Lung (tissue), 12 donors: ENCODE data around the gene BIN2. TPM values are rescaled to one million over a fixed set of nuclear protein-coding genes. Genes with fewer than 3 reads are reported as not detected.

Source experiments
- ATAC-seq: fragments of 200-7000 bp; cut with Tn5 transposase; one replicate; pipeline ENCODE4 v1.9.1; 2020; ENCODE audit warnings: moderate number of reproducible peaks; ENCODE audit not compliant: insufficient read depth, low FRiP score
- DNase-seq, 3 donors: peaks; one replicate each; pipeline ENCODE4 v3.0.0-alpha.2; 2013 to 2017
- H3K27ac ChIP-seq, 2 donors: one replicate each; pipeline ENCODE4 v1.5.1; 2013; ENCODE audit warnings: mild to moderate bottlenecking in 2 of 2, moderate library complexity in 2 of 2, control low read depth in 1 of 2, inconsistent platforms in 1 of 2, low read depth in 1 of 2, low read length in 1 of 2
- H3K27me3 ChIP-seq, 3 donors: one replicate each; pipeline ENCODE4 v1.5.1; 2013; ENCODE audit warnings: low read length in 2 of 3; ENCODE audit not compliant: control insufficient read depth in 3 of 3, insufficient read depth in 3 of 3
- H3K36me3 ChIP-seq, 4 donors: one replicate each; pipeline ENCODE4 v1.5.1; 2013; ENCODE audit warnings: low read length in 4 of 4, mild to moderate bottlenecking in 1 of 4, moderate library complexity in 1 of 4; ENCODE audit not compliant: control insufficient read depth in 4 of 4, insufficient read depth in 4 of 4
- H3K4me1 ChIP-seq, 5 donors: one replicate each; pipeline ENCODE4 v1.5.1; 2013; ENCODE audit warnings: low read length in 5 of 5, mild to moderate bottlenecking in 2 of 5, moderate library complexity in 1 of 5; ENCODE audit not compliant: control insufficient read depth in 5 of 5, insufficient read depth in 5 of 5
- H3K4me3 ChIP-seq: one replicate; pipeline ENCODE4 v1.5.1; 2013; ENCODE audit warnings: mild to moderate bottlenecking, control low read depth, moderate library complexity
- H3K9ac ChIP-seq, 2 donors: one replicate each; pipeline ENCODE4 v1.5.1; 2013; ENCODE audit warnings: low read length in 2 of 2, control low read depth in 1 of 2; ENCODE audit not compliant: insufficient read depth in 1 of 2
- H3K9me3 ChIP-seq, 4 donors: one replicate each; pipeline ENCODE4 v1.5.1; 2013; ENCODE audit warnings: low read length in 3 of 4, mild to moderate bottlenecking in 1 of 4, moderate library complexity in 1 of 4; ENCODE audit not compliant: control insufficient read depth in 4 of 4, insufficient read depth in 3 of 4
- WGBS, 2 donors: extraction: QIAGEN DNeasy Blood & Tissue Kit; methylation state at CpG; one replicate each; pipeline ENCODE4 v1.1.7; 2013; 5-methylcytosine and 5-hydroxymethylcytosine counted together
- polyA plus RNA-seq, 2 donors: library from polyadenylated mRNA; stranded (reverse); fragments of 200-250 nt; gene quantifications; one replicate each; pipeline ENCODE4 v1.2.1, GENCODE V29; 2013
- total RNA-seq, 2 donors: library from RNA; depleted of rRNA in 1 of 2; stranded (reverse); fragments of >200 nt in 1 of 2; gene quantifications; one replicate each; pipeline ENCODE4 v1.2.1, GENCODE V29; 2014 to 2021
- TF ChIP-seq, protein P1 (sequence below): IDR thresholded peaks from 2 replicates; pipeline ENCODE4 v1.5.1; 2012; ENCODE audit warnings: mild to moderate bottlenecking; ENCODE audit errors: control extremely low read depth, extremely low read depth
- donor health status: control.
- donor health status: control.
- donor health status: Bipolar disorder and iron deficiency.
- donor health status: healthy.
- donor health status: DM: yes; HTN: yes; CAD: no.

Gene BIN2
- total and polyA plus RNA-seq, 4 donors, result 12.0 to 54.5 (median 18.1) TPM

DNA sequence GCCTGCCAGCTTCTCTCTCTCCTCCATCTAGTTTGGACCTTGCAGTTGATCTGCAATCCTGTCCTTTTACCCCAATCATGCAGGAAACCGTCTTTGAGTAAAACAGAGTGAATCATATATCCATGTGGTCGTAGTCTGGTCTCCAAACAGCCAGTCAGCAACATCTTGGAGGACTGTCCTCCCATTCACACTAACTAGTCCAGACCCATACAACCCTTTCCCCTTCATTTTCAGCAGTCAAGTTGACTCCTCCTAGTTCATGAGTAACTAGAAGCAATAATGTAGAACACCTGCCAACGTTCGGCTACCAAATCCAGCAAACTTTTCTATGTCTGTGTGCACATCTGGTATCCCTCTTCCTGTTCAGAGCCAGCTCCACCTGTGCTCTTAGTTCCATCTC is 10.8 kb upstream of the BIN2 start:
- no peak overlapping the region for H3K9ac ChIP-seq
- H3K27me3 ChIP-seq, result no peaks in the 10 kb centered on the region
- ATAC-seq (no peak), DNase-seq (no peak)
- WGBS, 2 donors, result 64 to 69% methylated on average over 4 of the region's 4 CpGs
- no peaks in the 10 kb centered on the region for H3K9me3 ChIP-seq
- H3K36me3 ChIP-seq, result no peaks in the 10 kb centered on the region
- TF ChIP-seq, protein P1, sequence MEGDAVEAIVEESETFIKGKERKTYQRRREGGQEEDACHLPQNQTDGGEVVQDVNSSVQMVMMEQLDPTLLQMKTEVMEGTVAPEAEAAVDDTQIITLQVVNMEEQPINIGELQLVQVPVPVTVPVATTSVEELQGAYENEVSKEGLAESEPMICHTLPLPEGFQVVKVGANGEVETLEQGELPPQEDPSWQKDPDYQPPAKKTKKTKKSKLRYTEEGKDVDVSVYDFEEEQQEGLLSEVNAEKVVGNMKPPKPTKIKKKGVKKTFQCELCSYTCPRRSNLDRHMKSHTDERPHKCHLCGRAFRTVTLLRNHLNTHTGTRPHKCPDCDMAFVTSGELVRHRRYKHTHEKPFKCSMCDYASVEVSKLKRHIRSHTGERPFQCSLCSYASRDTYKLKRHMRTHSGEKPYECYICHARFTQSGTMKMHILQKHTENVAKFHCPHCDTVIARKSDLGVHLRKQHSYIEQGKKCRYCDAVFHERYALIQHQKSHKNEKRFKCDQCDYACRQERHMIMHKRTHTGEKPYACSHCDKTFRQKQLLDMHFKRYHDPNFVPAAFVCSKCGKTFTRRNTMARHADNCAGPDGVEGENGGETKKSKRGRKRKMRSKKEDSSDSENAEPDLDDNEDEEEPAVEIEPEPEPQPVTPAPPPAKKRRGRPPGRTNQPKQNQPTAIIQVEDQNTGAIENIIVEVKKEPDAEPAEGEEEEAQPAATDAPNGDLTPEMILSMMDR, result no peak
- no peaks in the 10 kb centered on the region for H3K4me1 ChIP-seq
- H3K4me3 ChIP-seq, result no peak overlapping the region
- no peak overlapping the region for H3K27ac ChIP-seq

DNA sequence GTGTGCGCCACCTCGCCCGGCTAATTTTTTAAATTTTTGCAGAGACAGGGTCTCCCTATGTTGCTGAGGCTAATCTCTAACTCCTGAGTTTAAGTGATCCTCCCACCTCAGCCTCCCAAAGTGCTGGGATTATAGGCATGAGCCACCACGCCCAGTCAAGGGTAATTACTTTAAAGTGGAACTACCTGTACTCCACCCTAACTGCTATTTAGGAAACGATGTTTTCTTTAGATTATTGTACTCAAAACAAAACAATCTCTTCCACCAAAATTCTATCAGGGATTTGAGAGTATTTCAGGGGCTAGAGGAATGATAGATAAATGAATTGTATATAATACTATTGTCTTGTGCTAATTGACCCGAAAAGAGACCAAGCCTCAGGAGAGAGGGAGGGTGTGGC is 9.6 kb upstream of the BIN2 start:
- Histone ChIP-seq H3K36me3 (no peaks in the 10 kb centered on the region), H3K9me3 (no peaks in the 10 kb centered on the region), H3K9ac (no peak overlapping the region), H3K27me3 (no peaks in the 10 kb centered on the region), H3K4me1 (peaks cover 0 to 1% (median 0%) of the 10 kb centered on the region in 5 donors), H3K4me3 (no peak overlapping the region), H3K27ac (no peak overlapping the region)
- DNase-seq (no peak), ATAC-seq (no peak)
- TF ChIP-seq, protein P1, result no peak
- WGBS, 2 donors, result 73 to 75% methylated on average over 6 of the region's 6 CpGs

DNA sequence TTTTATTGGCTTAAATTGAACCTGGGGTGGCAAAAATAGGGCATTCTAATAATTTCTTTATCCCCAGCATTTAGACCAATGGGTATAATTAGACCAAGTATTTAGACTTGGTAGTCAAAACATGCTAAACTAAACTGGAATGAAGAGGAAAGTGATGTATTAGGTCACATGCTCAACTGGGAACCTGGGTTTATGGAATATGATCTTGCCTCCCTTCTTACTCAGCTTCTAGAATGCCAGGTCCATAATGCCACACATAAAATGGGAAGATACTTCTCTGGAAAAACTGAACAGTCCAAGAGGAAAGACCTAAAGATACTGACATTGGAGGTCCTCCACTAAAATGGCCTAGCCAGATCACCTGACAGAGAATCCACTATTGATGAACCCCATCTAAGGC is 6.2 kb upstream of the BIN2 start:
- no peak for DNase-seq
- Histone ChIP-seq H3K4me3 (no peak overlapping the region), H3K27me3 (no peaks in the 10 kb centered on the region), H3K27ac (no peak overlapping the region), H3K4me1 (peaks cover 0 to 8% (median 0%) of the 10 kb centered on the region in 5 donors), H3K36me3 (no peaks in the 10 kb centered on the region), H3K9me3 (no peaks in the 10 kb centered on the region), H3K9ac (no peak overlapping the region)
- no peak for ATAC-seq
- TF ChIP-seq, protein P1, result no peak

DNA sequence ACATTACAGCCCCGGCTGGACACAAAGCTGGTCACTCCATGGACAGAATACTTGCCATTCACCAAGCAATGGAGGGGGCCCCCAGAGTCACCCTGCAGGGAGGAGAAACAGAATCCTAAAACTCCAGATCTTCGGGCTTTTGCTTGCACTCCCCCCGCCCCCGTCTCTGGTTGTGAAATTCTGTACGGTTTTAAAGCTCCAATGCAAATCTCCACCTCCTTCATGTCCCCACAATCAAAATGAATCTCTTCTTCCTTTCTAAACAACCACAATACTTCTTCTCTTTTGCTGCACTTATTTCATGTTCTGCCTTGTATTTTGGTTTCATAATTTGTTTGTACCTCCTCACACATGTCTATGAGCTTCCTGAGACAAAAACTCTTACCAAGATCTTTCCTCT is 5.8 kb upstream of the BIN2 start:
- WGBS, 2 donors, result 31 to 64% methylated on average over 5 of the region's 5 CpGs
- H3K9ac ChIP-seq, result no peak overlapping the region
- peaks cover 0 to 8% (median 0%) of the 10 kb centered on the region in 5 donors for H3K4me1 ChIP-seq
- TF ChIP-seq, protein P1, result no peak
- ATAC-seq, result no peak
- no peak overlapping the region for H3K4me3 ChIP-seq
- no peaks in the 10 kb centered on the region for H3K9me3 ChIP-seq
- no peak for DNase-seq
- no peak overlapping the region for H3K27ac ChIP-seq
- H3K27me3 ChIP-seq, result no peaks in the 10 kb centered on the region
- no peaks in the 10 kb centered on the region for H3K36me3 ChIP-seq
